GF-D8 (cell line): Measurements from ENCODE around the gene NIM1K.
"Not testable (repeated sequence)": the region's sequence is repeated elsewhere in the genome, so short reads cannot be mapped to it uniquely, and the experiment has no call there.

ENCODE experiments used
- DNase-seq: peaks from one replicate; lab custom pipeline; 2025; lab: John Stamatoyannopoulos, UW

Gene NIM1K

GRCh38 chr5:43314724-43315123, 122.7 kb downstream of the NIM1K start:
- no peak for DNase-seq

- no peak for DNase-seq
These were observed 123.2 kb downstream of the NIM1K start for GRCh38 chr5:43315263-43315662.

GRCh38 chr5:43315682-43316081, 123.7 kb downstream of the NIM1K start:
- no peak for DNase-seq

- DNase-seq, result no peak
These were observed 124.4 kb downstream of the NIM1K start for GRCh38 chr5:43316421-43316820.

GRCh38 chr5:43320846-43321245, 128.8 kb downstream of the NIM1K start:
- DNase-seq, result no peak

GRCh38 chr5:43323488-43323887, 131.5 kb downstream of the NIM1K start:
- not testable (repeated sequence) for DNase-seq

- DNase-seq, result not testable (repeated sequence)
These were observed 133.6 kb downstream of the NIM1K start for GRCh38 chr5:43325624-43326023.
